K562 (cell line): ENCODE data around the gene FOSL1. TPM values are rescaled to one million over a fixed set of nuclear protein-coding genes. Genes with fewer than 3 reads are reported as not detected.

ENCODE experiments used
- ATAC-seq: fragments of 200-7000 bp; cut with Tn5 transposase; 3 replicates; pipeline ENCODE4 v1.9.1; 2020; ENCODE audit warnings: moderate library complexity
- BruUV-seq: library from RNA; stranded (reverse); fragments of 400-500 nt; replicated peaks from 2 replicates; lab custom pipeline; 2021; lab: Mats Ljungman, UMichigan
- CTCF ChIA-PET: fragments of 300-600 bp; formaldehyde crosslinking; extraction: SDS; loops from one replicate; lab custom pipeline; 2021; ENCODE audit warnings: low intra/inter-chr PET ratio; lab: Yijun Ruan, JAX
- POLR2A ChIA-PET: fragments of 300-600, 350-650 bp; sonication (Branson Sonifier 250); formaldehyde crosslinking; extraction: SDS; loops from one replicate; lab custom pipeline; 2021; ENCODE audit warnings: antibody characterized with exemption, inconsistent platforms; lab: Yijun Ruan, JAX
- DNase-seq, 4 experiments: peaks; one replicate each; pipeline versions ENCODE4 v3.0.0 to v3.0.0-alpha.2; 2011 to 2018; ENCODE audit warnings: low spot score in 3 of 4, mixed read lengths in 3 of 4; ENCODE audit errors: extremely low read depth in 1 of 4
- FAIRE-seq: peaks from 2 replicates; lab custom pipeline; 2011; peaks lifted over from hg19 to GRCh38; lab: Jason Lieb, UNC
- H2AFZ ChIP-seq: 2 replicates; pipeline ENCODE4 v1.6.0; 2011; ENCODE audit warnings: low read depth, low read length, control low read depth, inconsistent platforms
- H3K27ac ChIP-seq: fragments of 200-600 bp; 3 replicates; pipeline ENCODE4 v1.8.0; 2011; ENCODE audit warnings: low read depth, mild to moderate bottlenecking, control low read depth, inconsistent platforms, low read length, moderate library complexity, mixed read lengths; ENCODE audit errors: extremely low read depth
- H3K27me3 ChIP-seq, 2 experiments: fragments of 300-600 bp in 1 of 2; 2 replicates in 1 of 2; 3 replicates in 1 of 2; pipeline versions ENCODE4 v1.6.0 to v1.8.0; 2011; ENCODE audit warnings: inconsistent platforms in 2 of 2, low read length in 2 of 2, mild to moderate bottlenecking in 1 of 2, mixed read lengths in 1 of 2, moderate library complexity in 1 of 2; ENCODE audit not compliant: control insufficient read depth in 2 of 2, insufficient read depth in 2 of 2
- H3K36me3 ChIP-seq: fragments of 300-600 bp; 3 replicates; pipeline ENCODE4 v1.8.0; 2011; ENCODE audit warnings: mild to moderate bottlenecking, low read length, inconsistent platforms; ENCODE audit not compliant: control insufficient read depth, insufficient read depth
- H3K4me1 ChIP-seq, 2 experiments: fragments of 200-600 bp in 1 of 2; replicated peaks in 1 of 2; 2 replicates in 1 of 2; 3 replicates in 1 of 2; pipeline versions ENCODE4 v1.5.1 to v1.8.0; 2011; ENCODE audit warnings: inconsistent platforms in 2 of 2, low read length in 2 of 2, mild to moderate bottlenecking in 1 of 2, mixed read lengths in 1 of 2, moderate library complexity in 1 of 2; ENCODE audit not compliant: control insufficient read depth in 2 of 2, insufficient read depth in 2 of 2
- H3K4me2 ChIP-seq: 2 replicates; pipeline ENCODE4 v1.6.1; 2011; ENCODE audit warnings: low read length, control low read depth, inconsistent platforms, mixed read lengths; ENCODE audit not compliant: insufficient read depth
- H3K4me3 ChIP-seq: fragments of 200-600 bp; sonication (generic), shearing (Covaris generic); 2 replicates; pipeline ENCODE4 v1.5.1; 2016; ENCODE audit warnings: control low read depth, inconsistent platforms
- H3K79me2 ChIP-seq: fragments of 200-600 bp; 3 replicates; pipeline ENCODE4 v1.8.0; 2011; ENCODE audit warnings: low read length, inconsistent platforms; ENCODE audit not compliant: control insufficient read depth, insufficient read depth
- H3K9ac ChIP-seq, 2 experiments: 2 replicates each; pipeline versions ENCODE4 v1.6.0 to v1.6.1; 2011; ENCODE audit warnings: low read depth in 2 of 2, low read length in 2 of 2, control low read depth in 1 of 2, inconsistent platforms in 1 of 2, mild to moderate bottlenecking in 1 of 2, mixed read lengths in 1 of 2; ENCODE audit not compliant: insufficient read depth in 1 of 2
- H3K9me1 ChIP-seq: one replicate; pipeline ENCODE4 v1.6.0; 2011; ENCODE audit warnings: inconsistent platforms, mild to moderate bottlenecking, low read length, moderate library complexity; ENCODE audit not compliant: control insufficient read depth, insufficient read depth
- H3K9me3 ChIP-seq: replicated peaks from 2 replicates; pipeline ENCODE4 v1.5.1; 2011; ENCODE audit warnings: low read depth, low read length, inconsistent platforms; ENCODE audit not compliant: control insufficient read depth, insufficient read depth
- H4K20me1 ChIP-seq: replicated peaks from 2 replicates; pipeline ENCODE4 v1.6.1; 2011; ENCODE audit warnings: low read length, inconsistent platforms, mixed read lengths; ENCODE audit not compliant: control insufficient read depth, insufficient read depth
- ATF3 ChIP-seq, 2 experiments: fragments of 450-650 bp in 1 of 2; sonication (generic) in 1 of 2; formaldehyde crosslinking in 1 of 2; IDR thresholded peaks in 1 of 2; conservative IDR thresholded peaks in 1 of 2; 2 replicates each; pipeline versions ENCODE4 v1.6.1 to v1.8.1; 2016 to 2023; ENCODE audit warnings: mild to moderate bottlenecking in 2 of 2, moderate library complexity in 2 of 2, inconsistent platforms in 1 of 2, missing genetic modification reagents in 1 of 2
- BACH1 ChIP-seq: fragments of 200-800 bp; sonication (Bioruptor generic); IDR thresholded peaks from 2 replicates; pipeline ENCODE4 v1.6.1; 2016; ENCODE audit warnings: missing genetic modification characterization, missing compliant biosample characterization
- ERF ChIP-seq: fragments of 450-650 bp; formaldehyde crosslinking; IDR thresholded peaks from 2 replicates; pipeline ENCODE4 v1.4.0; 2020; ENCODE audit warnings: mild to moderate bottlenecking, mixed read lengths
- HINFP ChIP-seq: fragments of 450-650 bp; conservative IDR thresholded peaks from 2 replicates; pipeline ENCODE4 v1.6.1; 2016; ENCODE audit warnings: missing genetic modification characterization, low read depth, mild to moderate bottlenecking, control low read depth, missing compliant biosample characterization
- POU5F1 ChIP-seq: fragments of 150-350 bp; IDR thresholded peaks from 2 replicates; pipeline ENCODE4 v1.6.1; 2014; ENCODE audit warnings: borderline replicate concordance, low read length, low read depth, mild to moderate bottlenecking; ENCODE audit not compliant: partially characterized antibody
- SMAD3 ChIP-seq: fragments of 450-650 bp; formaldehyde crosslinking; conservative IDR thresholded peaks from 2 replicates; pipeline ENCODE4 v1.4.0; 2020; ENCODE audit warnings: mild to moderate bottlenecking
- TARDBP ChIP-seq: fragments of 450-650 bp; IDR thresholded peaks from 2 replicates; pipeline ENCODE4 v1.6.1; 2016
- THRAP3 ChIP-seq: fragments of 450-650 bp; IDR thresholded peaks from 2 replicates; pipeline ENCODE4 v1.6.1; 2016; ENCODE audit warnings: mild to moderate bottlenecking, inconsistent platforms, borderline replicate concordance
- YBX1 ChIP-seq: fragments of 450-650 bp; IDR thresholded peaks from 2 replicates; pipeline ENCODE4 v1.7.1; 2016; ENCODE audit warnings: mild to moderate bottlenecking
- ZBTB5 ChIP-seq: fragments of 450-650 bp; IDR thresholded peaks from 2 replicates; pipeline ENCODE4 v1.6.1; 2017; ENCODE audit warnings: antibody characterized with exemption
- ZNF23 ChIP-seq: fragments of 250-450 bp; sonication (Bioruptor Pico); IDR thresholded peaks from 2 replicates; pipeline ENCODE4 v1.4.0; 2020; ENCODE audit warnings: mild to moderate bottlenecking
- ZNF282 ChIP-seq: sonication (generic); formaldehyde crosslinking; IDR thresholded peaks from 2 replicates; pipeline ENCODE4 v1.8.1; 2023; ENCODE audit warnings: missing genetic modification reagents
- ZNF316 ChIP-seq: fragments of 450-650 bp; IDR thresholded peaks from 2 replicates; pipeline ENCODE4 v1.6.1; 2016
- ZNF668 ChIP-seq: fragments of 250-450 bp; sonication (Bioruptor Pico); IDR thresholded peaks from 2 replicates; pipeline ENCODE4 v1.8.0; 2022; ENCODE audit warnings: mild to moderate bottlenecking, inconsistent platforms
- WGBS: fragments of 100-300 bp; shearing (Covaris generic); methylation state at CpG from one replicate; pipeline ENCODE4 v1.1.6; 2016; ENCODE audit warnings: low coverage, mixed read lengths; ENCODE audit not compliant: insufficient coverage; ENCODE audit errors: missing lambda C conversion rate; 5-methylcytosine and 5-hydroxymethylcytosine counted together
- in situ Hi-C: fragments of 300-500 bp; cut with MboI; formaldehyde crosslinking; loops from 4 replicates; pipeline ENCODE4 v1.15.0; 2018; ENCODE audit warnings: inconsistent platforms, mixed read lengths
- intact Hi-C: fragments of 100-400 bp; cut with micrococcal nuclease; formaldehyde crosslinking; loops from 2 replicates; pipeline ENCODE4 v1.14.2; 2022
- polyA plus RNA-seq, 8 experiments: library from polyadenylated mRNA; depleted of rRNA in 4 of 8; stranded (reverse) in 5 of 8; unstranded in 3 of 8; fragments of >200 nt; fragmentation: Nextera tagmentation in 2 of 8; fragmentation: Illumina TruSeq in 1 of 8; extraction: Ambion mirVana in 2 of 8; extraction: Trizol in 1 of 8; gene quantifications; 2 replicates each; pipeline versions ENCODE4 v1.2.1 to v1.2.3, GENCODE V29; 2011 to 2014; ENCODE audit warnings: inconsistent platforms in 1 of 8, missing spikeins in 1 of 8
- total RNA-seq, 7 experiments: library from RNA; depleted of rRNA in 6 of 7; stranded (reverse); fragments of >200 nt in 6 of 7; fragmentation: Illumina TruSeq in 2 of 7; extraction: Trizol in 2 of 7; gene quantifications; 2 replicates each; pipeline versions ENCODE4 v1.2.1 to v1.2.3, GENCODE V29; 2011 to 2021; ENCODE audit warnings: low replicate concordance in 1 of 7

Gene FOSL1
- total and polyA plus RNA-seq, 9 of the 15 experiments (the other 6 are each of a cell fraction or from before 2014, with no cell fraction given), result 3.5 to 39.6 (median 10.0) TPM

GRCh38 chr11:65917077-65917433, 16.9 kb upstream of the FOSL1 start:
- TF ChIP-seq ZNF282 (CRISPR knock-in tag) (no peak), POU5F1 (no peak), SMAD3 (no peak), TARDBP (no peak), ERF (no peak), ATF3 (IDR thresholded peaks at IDR 0.05) (no peak), ATF3 (CRISPR knock-in tag; conservative IDR thresholded peaks at IDR 0.05) (no peak), BACH1 (tag) (no peak), ZNF316 (no peak), YBX1 (no peak), ZBTB5 (no peak), HINFP (no peak), ZNF23 (CRISPR knock-in tag) (no peak), THRAP3 (no peak), ZNF668 (CRISPR knock-in tag) (no peak)
- H3K4me2 ChIP-seq, result no peak overlapping the region
- H3K4me3 ChIP-seq, result no peak overlapping the region
- POLR2A ChIA-PET, result interaction anchor here (1.4 to 2.1 kb wide), 4 partner anchors 11 to 27 kb away, joined by 5 to 11 read pairs (median 10); partner anchors contain the start of gene CCDC85B
- no peak overlapping the region for H2AFZ ChIP-seq
- peak overlapping the region in 1 of 2 experiments; percentile 96; a peak in 1 of 4 replicates for H3K9ac ChIP-seq
- peaks cover 20% of the 10 kb centered on the region; the same call in 1 of the 3 replicates for H3K36me3 ChIP-seq
- no peak for ATAC-seq
- peaks cover 31% of the 10 kb centered on the region for H3K79me2 ChIP-seq
- FAIRE-seq, result peak; percentile 42
- CTCF ChIA-PET, result no interaction called here
- H3K27ac ChIP-seq, result no peak overlapping the region
- DNase-seq, result no peak
- in situ Hi-C loops, result no loop called here
- intact Hi-C loops, result no loop called here
- 80% methylated on average over 3 of the region's 3 CpGs for WGBS
- no peaks in the 10 kb centered on the region for H3K9me1 ChIP-seq
- BruUV-seq, result no TSS peak
- no peaks in the 10 kb centered on the region for H4K20me1 ChIP-seq
- H3K9me3 ChIP-seq, result no peaks in the 10 kb centered on the region
- peaks cover 36 to 69% of the 10 kb centered on the region in 2 experiments for H3K4me1 ChIP-seq
- no peaks in the 10 kb centered on the region for H3K27me3 ChIP-seq
